ENCODE results near the gene RXRB.

Gene RXRB

DNA sequence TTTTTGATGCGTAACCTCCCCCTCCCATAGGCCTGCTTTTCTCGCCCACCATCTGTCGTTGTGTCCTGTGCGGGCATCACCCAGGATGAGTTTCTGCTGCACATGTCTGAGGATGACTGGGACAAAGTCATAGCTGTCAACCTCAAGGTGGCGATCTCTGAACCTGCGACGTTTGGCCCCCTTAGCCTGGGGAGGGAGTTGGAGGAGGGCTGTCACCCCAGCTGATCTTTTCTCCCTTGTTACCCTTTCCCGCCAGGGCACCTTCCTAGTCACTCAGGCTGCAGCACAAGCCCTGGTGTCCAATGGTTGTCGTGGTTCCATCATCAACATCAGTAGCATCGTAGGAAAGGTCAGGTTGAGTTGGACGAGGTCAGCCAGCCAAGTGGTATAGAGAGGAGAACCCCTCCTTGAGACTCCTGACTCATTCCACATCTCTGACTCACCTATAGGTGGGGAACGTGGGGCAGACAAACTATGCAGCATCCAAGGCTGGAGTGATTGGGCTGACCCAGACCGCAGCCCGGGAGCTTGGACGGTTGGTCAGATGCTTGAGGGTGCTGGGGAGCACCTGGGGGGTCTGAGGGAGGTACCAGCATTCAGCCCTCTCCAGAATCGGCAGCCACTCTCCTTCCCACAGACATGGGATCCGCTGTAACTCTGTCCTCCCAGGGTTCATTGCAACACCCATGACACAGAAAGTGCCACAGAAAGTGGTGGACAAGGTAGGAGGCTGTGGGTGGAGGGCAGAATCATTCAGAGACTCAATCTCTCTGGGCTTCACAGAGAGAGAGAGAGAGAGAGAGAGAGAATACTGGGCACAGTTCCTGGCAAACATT, 4.9 kb upstream of the RXRB start:
- no peaks in the 10 kb centered on the region for H3K27me3 ChIP-seq (replicated peaks; ENCODE audit: insufficient read depth, low read length)
- H3F3A ChIP-seq (ENCODE audit: insufficient read depth, low read length) = peaks cover 14% of the 10 kb centered on the region; the same call in 1 of the 2 replicates
- no peaks in the 10 kb centered on the region for H4K20me1 ChIP-seq (ENCODE audit: insufficient read depth, low read length)
- H2AFZ ChIP-seq (ENCODE audit: low read length) = peak overlapping the region; percentile 94
- peaks cover 36% of the 10 kb centered on the region for H3K4me1 ChIP-seq (ENCODE audit: low read length)
- peak overlapping the region; percentile 97 for H3K4me3 ChIP-seq (ENCODE audit: low read length)
- no peaks in the 10 kb centered on the region for H3K9me3 ChIP-seq (replicated peaks; ENCODE audit: insufficient read depth, low read length)
- DNase-seq = peak; percentile 29
- H3K4me2 ChIP-seq (ENCODE audit: low read depth, low read length) = peak overlapping the region; percentile 84
- peaks cover 23% of the 10 kb centered on the region for H3K79me2 ChIP-seq (ENCODE audit: low read length)
- H3K9ac ChIP-seq (ENCODE audit: low read length) = peak overlapping the region; percentile 94
- TF ChIP-seq, protein P1, sequence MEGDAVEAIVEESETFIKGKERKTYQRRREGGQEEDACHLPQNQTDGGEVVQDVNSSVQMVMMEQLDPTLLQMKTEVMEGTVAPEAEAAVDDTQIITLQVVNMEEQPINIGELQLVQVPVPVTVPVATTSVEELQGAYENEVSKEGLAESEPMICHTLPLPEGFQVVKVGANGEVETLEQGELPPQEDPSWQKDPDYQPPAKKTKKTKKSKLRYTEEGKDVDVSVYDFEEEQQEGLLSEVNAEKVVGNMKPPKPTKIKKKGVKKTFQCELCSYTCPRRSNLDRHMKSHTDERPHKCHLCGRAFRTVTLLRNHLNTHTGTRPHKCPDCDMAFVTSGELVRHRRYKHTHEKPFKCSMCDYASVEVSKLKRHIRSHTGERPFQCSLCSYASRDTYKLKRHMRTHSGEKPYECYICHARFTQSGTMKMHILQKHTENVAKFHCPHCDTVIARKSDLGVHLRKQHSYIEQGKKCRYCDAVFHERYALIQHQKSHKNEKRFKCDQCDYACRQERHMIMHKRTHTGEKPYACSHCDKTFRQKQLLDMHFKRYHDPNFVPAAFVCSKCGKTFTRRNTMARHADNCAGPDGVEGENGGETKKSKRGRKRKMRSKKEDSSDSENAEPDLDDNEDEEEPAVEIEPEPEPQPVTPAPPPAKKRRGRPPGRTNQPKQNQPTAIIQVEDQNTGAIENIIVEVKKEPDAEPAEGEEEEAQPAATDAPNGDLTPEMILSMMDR (IDR thresholded peaks at IDR 0.05; ENCODE audit: low read length) = peak; percentile 46
- no peak for TF ChIP-seq EZH2 (optimal IDR thresholded peaks at IDR 0.05; ENCODE audit: low read depth, low read length)
- no peak for TF ChIP-seq EZH2phosphoT487 (IDR thresholded peaks at IDR 0.05; ENCODE audit: low read length)
- H3K27ac ChIP-seq (ENCODE audit: low read length) = peak overlapping the region; percentile 56; the same call in 1 of the 2 replicates
- H3K36me3 ChIP-seq (replicated peaks; ENCODE audit: insufficient read depth, low read length) = no peaks in the 10 kb centered on the region
- no peaks in the 10 kb centered on the region for H3K9me2 ChIP-seq (replicated peaks; ENCODE audit: insufficient read depth, low read length)

DNA sequence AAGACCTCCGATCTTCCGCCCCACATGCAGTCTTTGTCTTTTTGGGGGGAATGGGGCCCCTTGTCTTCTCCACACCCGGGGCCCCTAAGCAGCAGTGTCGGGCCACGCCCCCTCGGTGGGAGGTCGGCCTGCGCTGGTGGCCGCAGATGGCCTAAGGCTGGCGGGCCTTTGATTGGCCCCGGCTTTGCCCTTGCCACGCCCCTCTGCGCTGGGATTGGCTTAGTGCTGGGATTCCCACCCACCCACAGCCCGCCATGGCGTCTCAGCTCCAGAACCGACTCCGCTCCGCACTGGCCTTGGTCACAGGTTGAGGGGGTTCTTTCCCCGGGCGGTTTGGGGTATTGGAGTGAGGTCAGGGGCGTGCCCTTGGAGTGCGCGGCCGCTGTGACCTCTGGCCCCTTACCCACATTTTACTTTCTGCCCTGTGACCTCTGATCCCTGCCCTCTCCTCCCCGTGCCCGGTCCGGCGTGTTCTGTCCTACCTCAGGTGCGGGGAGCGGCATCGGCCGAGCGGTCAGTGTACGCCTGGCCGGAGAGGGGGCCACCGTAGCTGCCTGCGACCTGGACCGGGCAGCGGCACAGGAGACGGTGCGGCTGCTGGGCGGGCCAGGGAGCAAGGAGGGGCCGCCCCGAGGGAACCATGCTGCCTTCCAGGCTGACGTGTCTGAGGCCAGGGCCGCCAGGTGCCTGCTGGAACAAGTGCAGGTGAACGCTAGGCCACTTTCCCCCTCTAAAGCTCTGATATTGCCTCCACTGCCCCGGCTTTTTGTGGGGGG, 4.1 kb upstream of the RXRB start, which contains the start of gene HSD17B8:
TSS of gene HSD17B8 (plus strand) at position 241 of the 776 bp plus-strand sequence. CDS start at position 255, 14 bp downstream.
- H3K36me3 ChIP-seq (replicated peaks; ENCODE audit: insufficient read depth, low read length) = no peaks in the 10 kb centered on the region
- peaks cover 31% of the 10 kb centered on the region for H3K79me2 ChIP-seq (ENCODE audit: low read length)
- no peaks in the 10 kb centered on the region for H4K20me1 ChIP-seq (ENCODE audit: insufficient read depth, low read length)
- peak within 1 kb of the TSS; percentile 56; the same call in 1 of the 2 replicates for H3K27ac ChIP-seq (ENCODE audit: low read length)
- TF ChIP-seq EZH2phosphoT487 (IDR thresholded peaks at IDR 0.05; ENCODE audit: low read length) = no peak
- no peak for TF ChIP-seq EZH2 (optimal IDR thresholded peaks at IDR 0.05; ENCODE audit: low read depth, low read length)
- TF ChIP-seq, protein P1 (IDR thresholded peaks at IDR 0.05; ENCODE audit: low read length) = no peak
- no peaks in the 10 kb centered on the region for H3K9me2 ChIP-seq (replicated peaks; ENCODE audit: insufficient read depth, low read length)
- H3K4me3 ChIP-seq (ENCODE audit: low read length) = peak within 1 kb of the TSS; percentile 97
- peak; percentile 93 for DNase-seq
- no peaks in the 10 kb centered on the region for H3K27me3 ChIP-seq (replicated peaks; ENCODE audit: insufficient read depth, low read length)
- H3F3A ChIP-seq (ENCODE audit: insufficient read depth, low read length) = peaks cover 14% of the 10 kb centered on the region; the same call in 1 of the 2 replicates
- peak within 1 kb of the TSS; percentile 94 for H3K9ac ChIP-seq (ENCODE audit: low read length)
- H2AFZ ChIP-seq (ENCODE audit: low read length) = peak within 1 kb of the TSS; percentile 94
- peak within 1 kb of the TSS; percentile 84 for H3K4me2 ChIP-seq (ENCODE audit: low read depth, low read length)
- no peaks in the 10 kb centered on the region for H3K9me3 ChIP-seq (replicated peaks; ENCODE audit: insufficient read depth, low read length)
- H3K4me1 ChIP-seq (ENCODE audit: low read length) = peaks cover 36% of the 10 kb centered on the region

DNA sequence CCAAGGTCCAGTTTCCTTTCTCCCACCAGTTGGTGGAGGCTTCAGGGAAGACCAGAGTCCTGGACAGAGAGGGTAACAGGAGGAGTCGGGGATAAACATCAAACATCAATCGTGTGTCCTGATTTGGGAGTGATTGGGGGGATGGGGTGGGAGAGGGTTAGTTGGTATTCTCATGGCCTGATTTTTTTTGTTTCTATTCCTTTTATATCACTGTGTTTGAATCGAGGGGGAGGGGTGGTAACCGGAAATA, 3.6 kb upstream of the RXRB start:
- Histone ChIP-seq H2AFZ (ENCODE audit: low read length) (no peak overlapping the region), H4K20me1 (ENCODE audit: insufficient read depth, low read length) (no peaks in the 10 kb centered on the region), H3K9me3 (replicated peaks; ENCODE audit: insufficient read depth, low read length) (no peaks in the 10 kb centered on the region), H3K9me2 (replicated peaks; ENCODE audit: insufficient read depth, low read length) (no peaks in the 10 kb centered on the region), H3K36me3 (replicated peaks; ENCODE audit: insufficient read depth, low read length) (no peaks in the 10 kb centered on the region), H3K79me2 (ENCODE audit: low read length) (peaks cover 35% of the 10 kb centered on the region), H3K27ac (ENCODE audit: low read length) (no peak overlapping the region), H3K9ac (ENCODE audit: low read length) (no peak overlapping the region; the same call in 1 of the 2 replicates), H3K4me3 (ENCODE audit: low read length) (no peak overlapping the region), H3K27me3 (replicated peaks; ENCODE audit: insufficient read depth, low read length) (no peaks in the 10 kb centered on the region), H3F3A (ENCODE audit: insufficient read depth, low read length) (peaks cover 17% of the 10 kb centered on the region; the same call in 1 of the 2 replicates), H3K4me1 (ENCODE audit: low read length) (peaks cover 38% of the 10 kb centered on the region), H3K4me2 (ENCODE audit: low read depth, low read length) (peak overlapping the region; percentile 37)
- no peak for DNase-seq
- TF ChIP-seq EZH2 (optimal IDR thresholded peaks at IDR 0.05; ENCODE audit: low read depth, low read length) (no peak), EZH2phosphoT487 (IDR thresholded peaks at IDR 0.05; ENCODE audit: low read length) (no peak)
- TF ChIP-seq, protein P1 (IDR thresholded peaks at IDR 0.05; ENCODE audit: low read length) = no peak
